ENCODE results near the gene HSF2. TPM values are rescaled to one million over a fixed set of nuclear protein-coding genes. Genes with fewer than 3 reads are reported as not detected.

Gene HSF2
- total and polyA plus RNA-seq, 2 of the 13 experiments (the other 11 are each of a cell fraction or from before 2014, with no cell fraction given): 24.8 to 26.4 TPM

DNA sequence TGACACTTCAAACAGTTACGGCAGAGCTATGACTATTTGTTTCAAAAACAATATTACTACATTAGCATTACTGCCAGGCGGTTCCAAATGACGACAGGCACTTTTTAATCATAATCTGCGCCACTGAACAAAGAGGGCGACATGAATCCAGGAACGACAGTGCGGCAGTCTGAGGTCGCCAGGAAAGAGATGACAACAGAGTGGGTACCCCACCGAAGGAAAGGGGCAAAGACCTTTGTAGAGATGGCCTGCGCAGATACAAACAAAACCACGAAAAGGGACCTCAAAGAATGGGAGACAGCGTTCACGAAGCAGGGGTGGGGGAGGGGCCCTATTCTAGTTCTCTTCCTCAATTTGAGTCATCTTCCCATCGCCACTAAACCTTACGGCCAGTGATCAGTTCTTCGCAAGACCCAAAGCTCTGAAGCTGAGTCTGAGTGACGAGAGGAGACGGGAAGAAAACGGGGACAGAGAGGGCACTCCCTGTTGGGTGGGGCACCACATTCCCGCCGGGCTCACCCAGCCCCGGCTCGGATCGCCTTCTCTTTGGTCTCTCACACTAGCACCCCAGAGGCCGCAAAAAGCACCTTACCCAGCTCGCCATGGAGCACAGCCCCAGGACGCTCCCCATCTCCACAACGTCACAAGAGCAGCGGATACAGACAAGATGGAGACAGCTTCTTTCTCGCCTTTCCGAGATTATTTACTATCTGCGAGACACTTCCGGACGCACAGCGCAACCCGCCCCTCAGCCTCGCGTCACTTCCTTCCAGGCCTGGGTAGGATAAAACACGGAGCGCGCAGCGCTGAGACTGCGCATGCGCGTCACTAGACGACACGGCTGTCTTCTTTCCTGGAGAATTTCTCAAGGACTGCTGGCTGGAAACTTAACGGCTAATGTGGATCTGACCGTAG is 71.9 kb downstream of the HSF2 start, which contains the start of gene SERINC1 (continued):
- TF ChIP-seq, protein P1, sequence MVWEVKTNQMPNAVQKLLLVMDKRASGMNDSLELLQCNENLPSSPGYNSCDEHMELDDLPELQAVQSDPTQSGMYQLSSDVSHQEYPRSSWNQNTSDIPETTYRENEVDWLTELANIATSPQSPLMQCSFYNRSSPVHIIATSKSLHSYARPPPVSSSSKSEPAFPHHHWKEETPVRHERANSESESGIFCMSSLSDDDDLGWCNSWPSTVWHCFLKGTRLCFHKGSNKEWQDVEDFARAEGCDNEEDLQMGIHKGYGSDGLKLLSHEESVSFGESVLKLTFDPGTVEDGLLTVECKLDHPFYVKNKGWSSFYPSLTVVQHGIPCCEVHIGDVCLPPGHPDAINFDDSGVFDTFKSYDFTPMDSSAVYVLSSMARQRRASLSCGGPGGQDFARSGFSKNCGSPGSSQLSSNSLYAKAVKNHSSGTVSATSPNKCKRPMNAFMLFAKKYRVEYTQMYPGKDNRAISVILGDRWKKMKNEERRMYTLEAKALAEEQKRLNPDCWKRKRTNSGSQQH (CRISPR knock-in tag; IDR thresholded peaks at IDR 0.05; ENCODE audit: low read depth): no peak; the same call in 1 of the 2 replicates
- TF ChIP-seq ZNF10 (CRISPR knock-in tag; IDR thresholded peaks at IDR 0.05; ENCODE audit: borderline replicate concordance, low read depth): 0 out of 2 replicates have a peak, but pooled peaks have one; percentile 42
- TF ChIP-seq, protein P2, sequence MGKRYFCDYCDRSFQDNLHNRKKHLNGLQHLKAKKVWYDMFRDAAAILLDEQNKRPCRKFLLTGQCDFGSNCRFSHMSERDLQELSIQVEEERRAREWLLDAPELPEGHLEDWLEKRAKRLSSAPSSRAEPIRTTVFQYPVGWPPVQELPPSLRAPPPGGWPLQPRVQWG (CRISPR knock-in tag; IDR thresholded peaks at IDR 0.05; ENCODE audit: borderline replicate concordance, low read depth): no peak
- TF ChIP-seq GATAD2A (CRISPR knock-in tag; IDR thresholded peaks at IDR 0.05): 0 out of 2 replicates have a peak, but pooled peaks have one; percentile 20
- TF ChIP-seq, protein P3, sequence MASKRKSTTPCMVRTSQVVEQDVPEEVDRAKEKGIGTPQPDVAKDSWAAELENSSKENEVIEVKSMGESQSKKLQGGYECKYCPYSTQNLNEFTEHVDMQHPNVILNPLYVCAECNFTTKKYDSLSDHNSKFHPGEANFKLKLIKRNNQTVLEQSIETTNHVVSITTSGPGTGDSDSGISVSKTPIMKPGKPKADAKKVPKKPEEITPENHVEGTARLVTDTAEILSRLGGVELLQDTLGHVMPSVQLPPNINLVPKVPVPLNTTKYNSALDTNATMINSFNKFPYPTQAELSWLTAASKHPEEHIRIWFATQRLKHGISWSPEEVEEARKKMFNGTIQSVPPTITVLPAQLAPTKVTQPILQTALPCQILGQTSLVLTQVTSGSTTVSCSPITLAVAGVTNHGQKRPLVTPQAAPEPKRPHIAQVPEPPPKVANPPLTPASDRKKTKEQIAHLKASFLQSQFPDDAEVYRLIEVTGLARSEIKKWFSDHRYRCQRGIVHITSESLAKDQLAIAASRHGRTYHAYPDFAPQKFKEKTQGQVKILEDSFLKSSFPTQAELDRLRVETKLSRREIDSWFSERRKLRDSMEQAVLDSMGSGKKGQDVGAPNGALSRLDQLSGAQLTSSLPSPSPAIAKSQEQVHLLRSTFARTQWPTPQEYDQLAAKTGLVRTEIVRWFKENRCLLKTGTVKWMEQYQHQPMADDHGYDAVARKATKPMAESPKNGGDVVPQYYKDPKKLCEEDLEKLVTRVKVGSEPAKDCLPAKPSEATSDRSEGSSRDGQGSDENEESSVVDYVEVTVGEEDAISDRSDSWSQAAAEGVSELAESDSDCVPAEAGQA (IDR thresholded peaks at IDR 0.05; ENCODE audit: low read depth): peak; percentile 87
- TF ChIP-seq, protein P3 (CRISPR knock-in tag; IDR thresholded peaks at IDR 0.05; ENCODE audit: borderline replicate concordance): no peak
- TF ChIP-seq KLF13 (CRISPR knock-in tag; IDR thresholded peaks at IDR 0.05): peak; percentile 87; the same call in 1 of the 2 replicates
- TF ChIP-seq NKX3-1 (CRISPR knock-in tag; IDR thresholded peaks at IDR 0.05): no peak
- TF ChIP-seq ZZZ3 (CRISPR knock-in tag; IDR thresholded peaks at IDR 0.05; ENCODE audit: borderline replicate concordance): peak; percentile 90; the same call in 1 of the 2 replicates
- TF ChIP-seq, protein P4, sequence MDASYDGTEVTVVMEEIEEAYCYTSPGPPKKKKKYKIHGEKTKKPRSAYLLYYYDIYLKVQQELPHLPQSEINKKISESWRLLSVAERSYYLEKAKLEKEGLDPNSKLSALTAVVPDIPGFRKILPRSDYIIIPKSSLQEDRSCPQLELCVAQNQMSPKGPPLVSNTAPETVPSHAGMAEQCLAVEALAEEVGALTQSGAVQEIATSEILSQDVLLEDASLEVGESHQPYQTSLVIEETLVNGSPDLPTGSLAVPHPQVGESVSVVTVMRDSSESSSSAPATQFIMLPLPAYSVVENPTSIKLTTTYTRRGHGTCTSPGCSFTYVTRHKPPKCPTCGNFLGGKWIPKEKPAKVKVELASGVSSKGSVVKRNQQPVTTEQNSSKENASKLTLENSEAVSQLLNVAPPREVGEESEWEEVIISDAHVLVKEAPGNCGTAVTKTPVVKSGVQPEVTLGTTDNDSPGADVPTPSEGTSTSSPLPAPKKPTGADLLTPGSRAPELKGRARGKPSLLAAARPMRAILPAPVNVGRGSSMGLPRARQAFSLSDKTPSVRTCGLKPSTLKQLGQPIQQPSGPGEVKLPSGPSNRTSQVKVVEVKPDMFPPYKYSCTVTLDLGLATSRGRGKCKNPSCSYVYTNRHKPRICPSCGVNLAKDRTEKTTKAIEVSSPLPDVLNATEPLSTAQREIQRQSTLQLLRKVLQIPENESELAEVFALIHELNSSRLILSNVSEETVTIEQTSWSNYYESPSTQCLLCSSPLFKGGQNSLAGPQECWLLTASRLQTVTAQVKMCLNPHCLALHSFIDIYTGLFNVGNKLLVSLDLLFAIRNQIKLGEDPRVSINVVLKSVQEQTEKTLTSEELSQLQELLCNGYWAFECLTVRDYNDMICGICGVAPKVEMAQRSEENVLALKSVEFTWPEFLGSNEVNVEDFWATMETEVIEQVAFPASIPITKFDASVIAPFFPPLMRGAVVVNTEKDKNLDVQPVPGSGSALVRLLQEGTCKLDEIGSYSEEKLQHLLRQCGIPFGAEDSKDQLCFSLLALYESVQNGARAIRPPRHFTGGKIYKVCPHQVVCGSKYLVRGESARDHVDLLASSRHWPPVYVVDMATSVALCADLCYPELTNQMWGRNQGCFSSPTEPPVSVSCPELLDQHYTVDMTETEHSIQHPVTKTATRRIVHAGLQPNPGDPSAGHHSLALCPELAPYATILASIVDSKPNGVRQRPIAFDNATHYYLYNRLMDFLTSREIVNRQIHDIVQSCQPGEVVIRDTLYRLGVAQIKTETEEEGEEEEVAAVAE (CRISPR knock-in tag; IDR thresholded peaks at IDR 0.05; ENCODE audit: borderline replicate concordance): no peak; the same call in 1 of the 2 replicates
- TF ChIP-seq PHF21A (CRISPR knock-in tag; IDR thresholded peaks at IDR 0.05): no peak; the same call in 1 of the 2 replicates
- TF ChIP-seq FOXA1 (IDR thresholded peaks at IDR 0.05): no peak
- TF ChIP-seq FOXA1 (CRISPR knock-in tag; IDR thresholded peaks at IDR 0.05): peak; percentile 69
- TF ChIP-seq ARID2 (CRISPR knock-in tag; IDR thresholded peaks at IDR 0.05; ENCODE audit: borderline replicate concordance): no peak; the same call in none of the 2 replicates
- no peak for TF ChIP-seq ZNF30 (CRISPR knock-in tag; IDR thresholded peaks at IDR 0.05)
- TF ChIP-seq ZNF678 (CRISPR knock-in tag; IDR thresholded peaks at IDR 0.05): 0 out of 2 replicates have a peak, but pooled peaks have one; percentile 15
- no peak for TF ChIP-seq ZNF382 (CRISPR knock-in tag; IDR thresholded peaks at IDR 0.05; ENCODE audit: borderline replicate concordance)
